Fibroblast of upper back skin (primary cell): ENCODE data around the gene HAUS1.
"Not testable (repeated sequence)": the region's sequence is repeated elsewhere in the genome, so short reads cannot be mapped to it uniquely, and the experiment has no call there.

Experiments
- DNase-seq: peaks from one replicate; pipeline ENCODE4 v3.0.0-alpha.2; 2013

HAUS1 gene

GRCh38 chr18:46158499-46158898 lies 54.3 kb downstream of the HAUS1 start:
- no peak for DNase-seq

GRCh38 chr18:46160050-46160798 lies 56.0 kb downstream of the HAUS1 start:
- DNase-seq, result no peak

GRCh38 chr18:46160840-46161239 lies 56.7 kb downstream of the HAUS1 start:
- DNase-seq, result not testable (repeated sequence)

GRCh38 chr18:46161703-46162396 lies 57.7 kb downstream of the HAUS1 start:
- DNase-seq, result no peak

- no peak for DNase-seq
Measured at GRCh38 chr18:46163091-46163490, 58.9 kb downstream of the HAUS1 start.

GRCh38 chr18:46163941-46164499 lies 59.8 kb downstream of the HAUS1 start:
- DNase-seq, result no peak

- not testable (repeated sequence) for DNase-seq
Measured at GRCh38 chr18:46164502-46164901, 60.3 kb downstream of the HAUS1 start.

- no peak for DNase-seq
Measured at GRCh38 chr18:46164920-46165319, 60.7 kb downstream of the HAUS1 start.

- DNase-seq, result no peak
Measured at GRCh38 chr18:46166261-46166970, 62.2 kb downstream of the HAUS1 start.

- DNase-seq, result no peak
Measured at GRCh38 chr18:46167971-46168370, 63.8 kb downstream of the HAUS1 start.

GRCh38 chr18:46169464-46169941 lies 65.3 kb downstream of the HAUS1 start:
- peak; percentile 84 for DNase-seq

- no peak for DNase-seq
Measured at GRCh38 chr18:46171331-46171730, 67.1 kb downstream of the HAUS1 start.

GRCh38 chr18:46173393-46174341 lies 69.5 kb downstream of the HAUS1 start:
- DNase-seq, result peak; percentile 92

- DNase-seq, result peak; percentile 19
Measured at GRCh38 chr18:46174342-46175041, 70.3 kb downstream of the HAUS1 start.

- no peak for DNase-seq
Measured at GRCh38 chr18:46176001-46176400, 71.8 kb downstream of the HAUS1 start.
